Adrenal gland (tissue), 12 donors: ENCODE results near the gene C16orf78. TPM values are rescaled to one million over a fixed set of nuclear protein-coding genes. Genes with fewer than 3 reads are reported as not detected.

Source experiments
- DNase-seq, 7 donors: peaks; one replicate each; pipeline ENCODE4 v3.0.0-alpha.2; 2019 to 2020
- H3K27ac ChIP-seq, 5 donors: fragments of 200-600 bp; sonication (generic) in 4 of 5; 1 replicate in 3 of 5; 2 replicates in 2 of 5; pipeline versions ENCODE4 v1.5.1 to v1.8.0; 2016 to 2020; ENCODE audit warnings: mild to moderate bottlenecking in 1 of 5
- H3K27me3 ChIP-seq: fragments of 200-600 bp; 2 replicates; pipeline ENCODE4 v1.8.0; 2021
- H3K36me3 ChIP-seq, 2 donors: fragments of 200-600 bp; replicated peaks in 1 of 2; 1 replicate in 1 of 2; 2 replicates in 1 of 2; pipeline versions ENCODE4 v1.5.1 to v1.8.0; 2018 to 2022
- H3K4me1 ChIP-seq, 2 donors: fragments of 200-600 bp; replicated peaks in 1 of 2; 1 replicate in 1 of 2; 2 replicates in 1 of 2; pipeline versions ENCODE4 v1.5.1 to v1.8.0; 2018 to 2021
- H3K4me3 ChIP-seq, 4 donors: fragments of 200-600 bp; sonication (generic) in 3 of 4; one replicate each; pipeline ENCODE4 v1.5.1; 2016 to 2018
- H3K9me3 ChIP-seq, 3 donors: fragments of 200-600 bp; sonication (generic) in 1 of 3; replicated peaks in 1 of 3; 1 replicate in 2 of 3; 2 replicates in 1 of 3; pipeline versions ENCODE4 v1.5.1 to v1.8.0; 2016 to 2021
- POLR2A ChIP-seq, 2 donors: fragments of 450-650 bp; IDR thresholded peaks; one replicate each; pipeline ENCODE4 v1.6.1; 2017; ENCODE audit warnings: antibody characterized with exemption in 2 of 2, mild to moderate bottlenecking in 2 of 2, moderate library complexity in 1 of 2
- WGBS, 4 donors: extraction: QIAGEN DNeasy Blood & Tissue Kit in 2 of 4; methylation state at CpG; one replicate each; pipeline versions ENCODE4 v1.1.5 to v1.1.7; 2013 to 2017; 5-methylcytosine and 5-hydroxymethylcytosine counted together
- intact Hi-C, 2 donors: fragments of 100-400 bp; cut with DNase I; formaldehyde crosslinking; loops; one replicate each; pipeline versions ENCODE4 v1.14.1 to v1.15.0; 2022 to 2023
- polyA plus RNA-seq, 3 donors: library from polyadenylated mRNA; stranded (reverse); fragments of 200-250 nt in 2 of 3; fragments of 350-450 nt in 1 of 3; fragmentation: Illumina TruSeq in 1 of 3; extraction: RNeasy Lipid Tissue Mini Kit (QIAGEN cat#74804) in 1 of 3; gene quantifications; one replicate each; pipeline ENCODE4 v1.2.3, GENCODE V29; 2013 to 2014
- total RNA-seq, 9 donors: library from RNA; depleted of rRNA in 4 of 9; stranded (reverse); fragments of >200 nt in 4 of 9; fragments of 120-200 nt in 1 of 9; fragmentation: NEBNext Ultra II Directional in 1 of 9; extraction: Animal tissue kit (Norgen Biotek cat#: 25700) in 1 of 9; gene quantifications; one replicate each; pipeline versions ENCODE4 v1.1.0 to v1.2.4, GENCODE V29; 2013 to 2023
- TF ChIP-seq, protein P1 (sequence below), 6 experiments: fragments of 450-650 bp in 4 of 6; fragments of 200-600 bp in 2 of 6; sonication (generic) in 1 of 6; IDR thresholded peaks; 1 replicate in 5 of 6; 2 replicates in 1 of 6; pipeline versions ENCODE4 v1.5.1 to v1.8.0; 2016 to 2021; ENCODE audit warnings: antibody characterized with exemption in 6 of 6, mild to moderate bottlenecking in 2 of 6, moderate library complexity in 1 of 6
- donor health status: healthy with polysubstance abuse.
- donor health status: Bipolar disorder and iron deficiency.
- donor health status: DM: yes; HTN: yes; CAD: no.
- donor health status: DM: no; HTN: no; CAD: no.
- donor health status: DM: no; HTN: no; CAD: no.
- donor health status: DM: yes; HTN: yes; CAD: no.

C16orf78 gene
- total and polyA plus RNA-seq, 12 donors: not detected

GRCh38 chr16:49345829-49346228 is 27.8 kb upstream of the C16orf78 start:
- intact Hi-C loops: no loop called here
- no peak for TF ChIP-seq POLR2A (IDR thresholded peaks at IDR 0.05)
- TF ChIP-seq, protein P1, sequence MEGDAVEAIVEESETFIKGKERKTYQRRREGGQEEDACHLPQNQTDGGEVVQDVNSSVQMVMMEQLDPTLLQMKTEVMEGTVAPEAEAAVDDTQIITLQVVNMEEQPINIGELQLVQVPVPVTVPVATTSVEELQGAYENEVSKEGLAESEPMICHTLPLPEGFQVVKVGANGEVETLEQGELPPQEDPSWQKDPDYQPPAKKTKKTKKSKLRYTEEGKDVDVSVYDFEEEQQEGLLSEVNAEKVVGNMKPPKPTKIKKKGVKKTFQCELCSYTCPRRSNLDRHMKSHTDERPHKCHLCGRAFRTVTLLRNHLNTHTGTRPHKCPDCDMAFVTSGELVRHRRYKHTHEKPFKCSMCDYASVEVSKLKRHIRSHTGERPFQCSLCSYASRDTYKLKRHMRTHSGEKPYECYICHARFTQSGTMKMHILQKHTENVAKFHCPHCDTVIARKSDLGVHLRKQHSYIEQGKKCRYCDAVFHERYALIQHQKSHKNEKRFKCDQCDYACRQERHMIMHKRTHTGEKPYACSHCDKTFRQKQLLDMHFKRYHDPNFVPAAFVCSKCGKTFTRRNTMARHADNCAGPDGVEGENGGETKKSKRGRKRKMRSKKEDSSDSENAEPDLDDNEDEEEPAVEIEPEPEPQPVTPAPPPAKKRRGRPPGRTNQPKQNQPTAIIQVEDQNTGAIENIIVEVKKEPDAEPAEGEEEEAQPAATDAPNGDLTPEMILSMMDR (IDR thresholded peaks at IDR 0.05): no peak
- Histone ChIP-seq H3K4me1 (no peaks in the 10 kb centered on the region), H3K36me3 (no peaks in the 10 kb centered on the region), H3K9me3 (no peaks in the 10 kb centered on the region), H3K27ac (no peak overlapping the region), H3K27me3 (peaks cover 10% of the 10 kb centered on the region), H3K4me3 (no peak overlapping the region)
- no peak for DNase-seq
- WGBS, 4 donors: 23 to 38% (median 27%) methylated on average over 4 of the region's 4 CpGs

- TF ChIP-seq, protein P1 (IDR thresholded peaks at IDR 0.05): no peak
- no peak for TF ChIP-seq POLR2A (IDR thresholded peaks at IDR 0.05)
- Histone ChIP-seq H3K27ac (no peak overlapping the region), H3K9me3 (no peaks in the 10 kb centered on the region), H3K27me3 (peaks cover 15% of the 10 kb centered on the region), H3K4me1 (no peaks in the 10 kb centered on the region), H3K36me3 (no peaks in the 10 kb centered on the region), H3K4me3 (no peak overlapping the region)
- 47 to 76% (median 52%) methylated on average over 2 of the region's 2 CpGs for WGBS, 4 donors
- DNase-seq: peak in 1 of 7 donors; percentile 0
- intact Hi-C loops: no loop called here
These were observed 27.1 kb upstream of the C16orf78 start for GRCh38 chr16:49346459-49346858.

- H3K36me3 ChIP-seq: no peaks in the 10 kb centered on the region
- no peak overlapping the region for H3K4me3 ChIP-seq
- no peak overlapping the region for H3K27ac ChIP-seq
- intact Hi-C loops: no loop called here
- TF ChIP-seq, protein P1 (IDR thresholded peaks at IDR 0.05): no peak
- TF ChIP-seq POLR2A (IDR thresholded peaks at IDR 0.05): no peak
- 55 to 67% (median 60%) methylated on average over 2 of the region's 2 CpGs; no CpG with 5 or more reads in 1 of the 4 donors for WGBS, 4 donors
- peaks cover 18% of the 10 kb centered on the region for H3K27me3 ChIP-seq
- DNase-seq: peak in 1 of 7 donors; percentile 15
- H3K4me1 ChIP-seq: no peaks in the 10 kb centered on the region
- H3K9me3 ChIP-seq: no peaks in the 10 kb centered on the region
These were observed 26.1 kb upstream of the C16orf78 start for GRCh38 chr16:49347476-49347875.

DNA sequence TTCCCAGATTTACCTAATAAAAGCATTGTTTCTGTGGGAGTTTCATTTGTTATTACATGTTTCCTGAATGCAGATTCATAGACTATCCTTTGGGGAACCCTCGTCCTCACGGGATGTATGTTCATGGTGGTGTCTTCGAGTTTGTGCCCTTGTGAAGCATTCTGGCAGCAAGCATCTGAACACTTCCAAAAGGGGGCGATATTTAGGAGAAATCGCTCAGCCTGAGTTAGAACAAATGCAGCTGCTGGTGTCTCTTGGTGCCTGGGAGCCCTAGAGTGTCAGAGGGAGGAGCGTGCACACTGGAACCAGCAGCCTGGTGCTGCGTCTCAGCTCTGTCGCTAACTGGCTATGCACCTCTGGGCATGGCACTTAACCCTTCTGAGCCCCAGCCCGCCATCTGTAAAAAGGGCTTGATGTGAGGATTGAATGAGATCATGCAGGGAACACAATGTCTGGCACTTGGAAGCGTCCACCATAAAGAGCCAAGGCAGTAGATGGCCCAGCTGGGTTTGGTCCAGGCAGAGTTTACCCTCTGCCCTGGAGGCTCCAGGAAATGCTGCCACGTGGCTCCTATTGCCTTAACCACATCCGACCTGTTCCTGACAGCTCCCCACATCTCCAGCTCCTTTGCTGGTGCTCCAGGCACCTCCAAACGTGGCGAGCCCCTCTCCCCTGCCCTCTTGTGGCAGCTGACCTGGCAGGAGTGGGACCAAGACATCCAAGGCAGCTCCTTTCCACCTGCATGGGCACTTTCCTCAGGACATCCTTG is 25.0 kb upstream of the C16orf78 start:
- TF ChIP-seq POLR2A (IDR thresholded peaks at IDR 0.05): no peak
- TF ChIP-seq, protein P1 (IDR thresholded peaks at IDR 0.05): no peak
- Histone ChIP-seq H3K9me3 (no peaks in the 10 kb centered on the region), H3K27ac (no peak overlapping the region), H3K4me3 (no peak overlapping the region), H3K4me1 (no peaks in the 10 kb centered on the region), H3K36me3 (no peaks in the 10 kb centered on the region), H3K27me3 (peaks cover 18% of the 10 kb centered on the region)
- 35 to 52% (median 39%) methylated on average over 10 to 14 of the region's 14 CpGs for WGBS, 4 donors
- DNase-seq: peak in 1 of 7 donors; percentile 13
- intact Hi-C loops: loop anchor here in 1 of 2 donors (2.0 kb wide), 1 partner anchor 662 kb away; no protein-coding TSS in a partner anchor
